SK-N-MC (cell line): ENCODE results near the gene GBE1.

Experiments used
- EZH2 ChIP-seq: fragments of 200-600 bp; sonication (generic); IDR thresholded peaks from one replicate; pipeline ENCODE4 v1.6.1; 2017; ENCODE audit warnings: antibody characterized with exemption
- POLR2AphosphoS5 ChIP-seq: IDR thresholded peaks from 2 replicates; pipeline ENCODE4 v1.6.1; 2012; ENCODE audit warnings: mild to moderate bottlenecking, low read depth, low read length, borderline replicate concordance

DNA sequence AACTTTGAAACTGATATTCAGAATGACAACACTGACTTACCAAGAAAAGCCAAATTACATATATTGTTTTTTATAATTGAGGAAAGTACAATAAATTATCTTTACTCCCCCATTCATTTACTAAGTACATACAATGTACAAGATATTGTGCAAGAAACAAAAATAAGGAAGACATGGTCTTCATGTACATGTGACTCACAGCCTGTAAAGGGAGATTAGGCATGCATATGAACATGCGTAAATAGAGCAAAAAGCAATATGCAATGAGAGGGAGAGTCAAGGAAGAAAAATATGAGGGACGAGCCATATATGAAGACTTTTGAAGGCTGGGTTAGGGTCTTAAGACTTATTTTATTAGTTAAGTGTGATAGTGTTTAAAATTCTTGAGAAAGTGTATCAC, 258.4 kb downstream of the GBE1 start:
- TF ChIP-seq POLR2AphosphoS5 (no peak), EZH2 (no peak)
